OCI-M1 (cell line): ENCODE measurements around the gene EML6.
"Not testable (repeated sequence)": the region's sequence is repeated elsewhere in the genome, so short reads cannot be mapped to it uniquely, and the experiment has no call there.

Experiments used
- DNase-seq: peaks from one replicate; lab custom pipeline; 2025; lab: John Stamatoyannopoulos, UW

The EML6 gene

GRCh38 chr2:54723131-54723995 lies at the start of gene EML6:
Gene EML6 (plus strand): TSS chr2:54723662. CDS start chr2:54725062, 1,400 bp downstream.
- peak; percentile 97 for DNase-seq

DNA sequence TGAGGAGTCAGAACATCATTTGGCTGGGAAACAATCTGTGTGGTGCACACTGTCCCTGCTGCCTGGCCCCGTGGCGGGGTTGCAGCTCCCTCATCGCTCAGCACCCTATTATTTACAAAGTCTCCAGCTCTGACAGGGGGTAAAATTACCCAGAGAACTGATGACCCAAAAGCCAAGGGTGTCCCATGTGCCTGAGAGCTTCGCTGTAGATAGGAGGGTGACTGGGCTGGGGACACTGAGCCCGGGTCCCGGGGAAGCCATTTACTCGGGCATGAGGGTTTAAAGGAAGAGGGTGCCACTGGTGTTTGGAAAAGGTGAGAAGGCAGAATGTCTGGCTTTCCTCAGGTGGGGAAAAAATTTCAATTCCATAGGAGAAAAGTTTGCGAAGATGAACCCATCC lies 48.2 kb upstream of the EML6 start:
- DNase-seq, result no peak

- DNase-seq, result no peak
These were observed 47.7 kb upstream of the EML6 start for GRCh38 chr2:54675738-54676137.

DNA sequence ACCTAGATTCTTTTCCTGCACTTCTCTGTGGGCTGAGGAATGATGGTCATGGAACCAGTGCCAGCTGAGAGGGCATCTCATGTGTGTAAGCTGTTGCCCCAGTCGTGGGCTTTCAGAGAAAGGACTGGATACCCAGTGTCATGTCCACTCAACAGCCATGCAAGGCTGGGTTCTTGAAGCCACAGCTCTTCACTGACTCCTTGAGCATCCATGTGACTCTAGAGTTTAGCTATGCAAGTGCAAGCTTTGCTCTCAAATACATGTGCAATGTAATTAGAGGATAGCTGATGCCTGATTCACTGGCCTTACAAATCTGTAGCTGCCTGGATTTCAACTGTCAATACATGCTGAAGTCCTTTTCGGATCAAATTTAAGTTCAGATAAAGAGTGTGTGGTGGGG lies 46.8 kb upstream of the EML6 start:
- DNase-seq, result no peak

- DNase-seq, result no peak
These were observed 45.8 kb upstream of the EML6 start for GRCh38 chr2:54677476-54678265.

DNA sequence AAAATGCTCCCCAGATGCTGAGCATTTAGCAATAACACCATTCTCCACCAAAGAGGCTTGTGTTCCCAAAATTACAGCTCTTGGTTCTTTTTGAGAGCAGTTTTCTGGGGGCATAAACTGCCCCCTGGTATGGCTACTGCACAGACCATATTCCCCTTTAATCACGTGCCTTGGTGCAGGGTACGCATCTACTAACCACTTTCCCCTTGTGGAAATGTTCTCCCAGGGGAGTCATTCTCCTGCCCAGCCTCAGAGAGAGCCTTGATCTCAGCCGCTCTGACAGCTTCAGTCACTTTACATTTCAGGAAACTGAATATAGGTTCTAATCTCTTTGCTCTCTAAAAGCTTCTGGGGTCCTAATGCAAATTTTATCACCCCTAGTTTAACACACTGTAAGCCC lies 44.7 kb upstream of the EML6 start:
- DNase-seq, result no peak

GRCh38 chr2:54680397-54681041 lies 42.9 kb upstream of the EML6 start:
- peak; percentile 39 for DNase-seq

DNA sequence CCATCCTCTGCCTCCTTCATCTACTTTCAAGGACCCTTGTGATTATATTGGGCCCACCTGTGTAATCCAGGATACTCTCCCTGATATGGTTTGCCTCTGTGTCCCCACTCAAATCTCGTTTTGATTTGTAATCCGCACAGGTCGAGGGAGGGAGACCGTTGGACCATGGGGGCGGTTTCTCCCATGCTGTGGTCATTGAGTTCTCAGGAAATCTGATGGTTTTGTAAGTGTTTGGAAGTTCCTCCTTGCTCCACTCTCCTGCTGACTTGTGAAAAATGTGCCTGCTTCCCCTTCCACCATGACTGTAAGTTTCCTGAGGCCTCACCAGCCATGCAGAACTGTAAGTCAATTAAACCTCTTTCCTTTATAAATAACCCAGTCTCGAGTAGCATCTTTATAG lies 42.0 kb upstream of the EML6 start:
- no peak for DNase-seq

GRCh38 chr2:54683596-54683995 lies 39.9 kb upstream of the EML6 start:
- DNase-seq, result no peak

- no peak for DNase-seq
These were observed 38.1 kb upstream of the EML6 start for GRCh38 chr2:54685263-54685775.

GRCh38 chr2:54687595-54688152 lies 35.8 kb upstream of the EML6 start:
- no peak for DNase-seq

DNA sequence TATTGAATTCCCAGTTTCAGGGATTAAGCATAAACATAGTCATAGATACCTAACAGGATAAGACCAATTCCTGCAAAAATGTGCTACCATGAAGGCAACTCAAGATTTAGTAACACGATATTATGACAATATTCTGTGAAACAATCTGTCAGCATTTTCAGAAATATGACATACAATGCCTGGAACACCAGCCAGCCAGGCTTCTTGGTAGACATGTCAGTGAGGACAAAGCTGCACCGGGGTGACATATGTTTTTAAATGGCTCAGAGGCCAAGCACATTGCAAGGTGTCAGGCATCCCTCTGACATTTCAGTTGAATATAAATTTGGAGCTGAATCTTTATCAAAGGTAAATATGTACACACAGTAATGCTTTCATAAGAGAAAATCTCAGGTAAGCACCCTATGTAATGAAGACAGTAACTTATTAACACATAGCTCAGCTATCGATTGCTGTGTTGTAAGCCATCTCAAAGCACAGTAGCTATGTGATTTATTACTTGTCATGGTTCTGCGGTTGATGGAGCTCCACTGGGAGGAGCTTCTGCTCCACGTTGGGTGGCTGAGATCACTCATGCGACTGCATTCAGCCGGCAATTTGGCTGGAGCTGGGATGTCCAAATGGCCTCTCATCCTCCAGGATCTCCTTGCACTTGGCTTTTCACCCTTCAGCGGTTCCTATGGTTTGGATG lies 31.9 kb upstream of the EML6 start:
- DNase-seq, result peak; percentile 4

GRCh38 chr2:54692556-54692955 lies 30.9 kb upstream of the EML6 start:
- DNase-seq, result no peak

- no peak for DNase-seq
These were observed 28.1 kb upstream of the EML6 start for GRCh38 chr2:54695378-54695777.

DNA sequence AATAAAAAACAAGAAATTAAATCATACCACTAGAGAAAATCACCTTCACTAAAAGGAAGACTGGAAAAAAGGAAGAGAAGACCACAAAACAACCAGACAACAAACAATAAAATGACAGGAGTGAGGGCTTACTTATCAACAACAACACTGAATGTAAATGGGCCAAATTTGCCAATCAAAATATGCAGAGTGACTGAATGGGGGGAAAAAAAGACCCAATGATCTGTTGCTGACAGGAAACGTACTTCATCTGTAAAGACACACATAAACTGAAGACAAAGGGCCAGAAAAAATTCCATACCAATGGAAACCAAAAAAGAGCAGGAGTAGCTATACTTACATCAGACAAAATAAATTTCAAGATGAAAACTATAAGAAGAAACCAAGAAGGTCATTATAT lies 25.5 kb upstream of the EML6 start:
- no peak for DNase-seq

- not testable (repeated sequence) for DNase-seq
These were observed 24.5 kb upstream of the EML6 start for GRCh38 chr2:54698926-54699325.

DNA sequence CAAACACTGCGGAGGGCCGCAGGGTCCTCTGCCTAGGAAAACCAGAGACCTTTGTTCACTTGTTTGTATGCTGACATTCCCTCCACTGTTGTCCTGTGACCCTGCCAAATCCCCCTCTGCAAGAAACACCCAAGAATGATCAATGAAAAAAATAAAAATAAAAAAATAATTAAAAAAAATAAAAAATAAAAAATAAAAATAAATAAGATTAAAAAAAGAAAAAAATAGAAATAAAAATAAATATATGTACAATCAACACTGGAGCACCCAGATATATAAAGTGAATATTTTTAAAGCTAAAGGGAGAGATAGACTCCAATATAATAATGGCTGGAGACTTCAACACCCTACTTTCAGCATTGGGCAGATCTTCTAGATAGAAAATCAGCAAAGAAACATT lies 23.8 kb upstream of the EML6 start:
- DNase-seq, result no peak

- no peak for DNase-seq
These were observed 22.4 kb upstream of the EML6 start for GRCh38 chr2:54701029-54701428.

- no peak for DNase-seq
These were observed 19.2 kb upstream of the EML6 start for GRCh38 chr2:54704238-54704637.

DNA sequence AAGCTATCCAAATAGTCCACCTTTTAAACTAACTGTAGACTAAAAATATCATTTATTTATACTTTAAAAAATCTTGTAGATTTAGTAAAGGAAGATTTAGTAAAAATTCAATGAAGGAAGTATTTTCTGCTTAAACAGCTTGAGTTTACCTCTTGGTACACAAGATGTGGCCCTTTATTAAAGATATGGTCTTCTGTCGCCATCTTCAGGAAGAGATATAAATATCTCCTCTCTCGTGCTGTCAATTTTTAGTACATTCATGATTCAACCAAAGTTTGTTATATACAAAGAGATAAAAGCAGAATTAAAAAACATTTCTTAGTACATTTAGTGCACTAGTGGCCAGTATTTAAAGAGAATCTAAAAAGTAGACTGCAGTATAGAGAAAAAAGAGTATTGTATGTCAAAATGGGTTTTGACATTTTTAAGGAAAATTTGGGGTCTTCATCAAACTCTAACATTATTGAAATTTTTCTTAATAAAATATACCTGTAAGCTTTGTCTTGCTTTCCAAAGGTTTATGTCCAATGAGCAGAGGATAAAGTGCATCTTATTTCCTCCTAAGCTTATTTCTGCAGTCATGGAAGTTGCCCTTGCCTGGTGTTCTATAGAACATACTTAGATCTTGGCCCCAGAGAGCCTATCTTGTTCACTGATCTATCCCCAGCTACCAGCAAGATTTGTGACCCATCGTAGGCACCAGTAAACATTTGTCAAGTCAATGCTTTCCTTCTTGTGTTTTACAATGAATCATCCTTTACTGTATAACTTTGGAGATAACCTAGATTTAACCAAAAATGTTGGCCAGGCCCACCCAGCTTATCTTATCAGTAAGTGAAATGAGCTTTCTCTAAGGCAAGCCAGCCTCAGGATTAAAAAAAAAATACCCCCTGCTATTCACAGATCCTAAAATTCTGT lies 18.5 kb upstream of the EML6 start:
- peak; percentile 74 for DNase-seq
